Type B pancreatic cell (in vitro differentiated cells): ENCODE measurements around the gene SMIM44. TPM values are rescaled to one million over a fixed set of nuclear protein-coding genes. Genes with fewer than 3 reads are reported as not detected.
"Not testable (repeated sequence)": the region's sequence is repeated elsewhere in the genome, so short reads cannot be mapped to it uniquely, and the experiment has no call there.

Experiments
- DNase-seq: peaks from one replicate; pipeline ENCODE4 v3.0.0; 2021; ENCODE audit warnings: mixed read lengths; ENCODE audit not compliant: unreplicated experiment; ENCODE audit errors: extremely low spot score
- H3K27ac Mint-ChIP-seq: 2 replicates; pipeline ENCODE4 v1.8.0; 2021; ENCODE audit warnings: mild to moderate bottlenecking, mixed read lengths
- H3K27me3 Mint-ChIP-seq: 2 replicates; pipeline ENCODE4 v1.8.0; 2021; ENCODE audit warnings: mixed read lengths
- H3K36me3 Mint-ChIP-seq: 2 replicates; pipeline ENCODE4 v1.8.0; 2021; ENCODE audit warnings: mixed read lengths
- H3K4me1 Mint-ChIP-seq: one replicate; pipeline ENCODE4 v1.8.0; 2021; ENCODE audit warnings: mixed read lengths; ENCODE audit not compliant: unreplicated experiment
- H3K4me3 Mint-ChIP-seq: 2 replicates; pipeline ENCODE4 v1.8.0; 2021; ENCODE audit warnings: mild to moderate bottlenecking, mixed read lengths
- H3K9me3 Mint-ChIP-seq: 2 replicates; pipeline ENCODE4 v1.8.0; 2021; ENCODE audit warnings: mixed read lengths
- CTCF ChIP-seq: fragments of 200-600 bp; sonication (generic); conservative IDR thresholded peaks from 2 replicates; pipeline ENCODE4 v1.5.0; 2021; ENCODE audit warnings: antibody characterized with exemption, mild to moderate bottlenecking
- total RNA-seq: library from RNA; stranded (reverse); gene quantifications from 2 replicates; pipeline ENCODE4 v1.2.1, GENCODE V29; 2021; ENCODE audit warnings: low replicate concordance

The SMIM44 gene
- total RNA-seq, 1 donor from 2014 or later = not detected

- Mint-ChIP-seq H3K9me3 (no peaks in the 10 kb centered on the region), H3K4me1 (peaks cover 8% of the 10 kb centered on the region), H3K27ac (no peak overlapping the region), H3K36me3 (peaks cover 3% of the 10 kb centered on the region), H3K27me3 (no peaks in the 10 kb centered on the region), H3K4me3 (no peak overlapping the region)
- DNase-seq = no peak
- no peak for TF ChIP-seq CTCF
Measured at GRCh38 chr19:3511506-3512251, 28.4 kb upstream of the SMIM44 start.

GRCh38 chr19:3510727-3511126 lies 27.5 kb upstream of the SMIM44 start:
- H3K4me1 Mint-ChIP-seq = peaks cover 10% of the 10 kb centered on the region
- H3K36me3 Mint-ChIP-seq = peaks cover 3% of the 10 kb centered on the region
- no peak overlapping the region for H3K4me3 Mint-ChIP-seq
- no peak for TF ChIP-seq CTCF
- no peaks in the 10 kb centered on the region for H3K9me3 Mint-ChIP-seq
- no peaks in the 10 kb centered on the region for H3K27me3 Mint-ChIP-seq
- DNase-seq = no peak
- no peak overlapping the region for H3K27ac Mint-ChIP-seq

- H3K9me3 Mint-ChIP-seq = no peaks in the 10 kb centered on the region
- TF ChIP-seq CTCF = no peak
- H3K4me1 Mint-ChIP-seq = peaks cover 17% of the 10 kb centered on the region
- no peaks in the 10 kb centered on the region for H3K27me3 Mint-ChIP-seq
- H3K4me3 Mint-ChIP-seq = peak overlapping the region; percentile 79
- DNase-seq = no peak
- H3K27ac Mint-ChIP-seq = peak overlapping the region; percentile 73
- peaks cover 3% of the 10 kb centered on the region for H3K36me3 Mint-ChIP-seq
Measured at GRCh38 chr19:3509566-3509989, 26.3 kb upstream of the SMIM44 start.

- Mint-ChIP-seq H3K27ac (peak overlapping the region; percentile 73), H3K4me3 (peak overlapping the region; percentile 95), H3K27me3 (no peaks in the 10 kb centered on the region)
Measured at GRCh38 chr19:3508771-3509535, 25.7 kb upstream of the SMIM44 start.

GRCh38 chr19:3508121-3508661 lies 24.9 kb upstream of the SMIM44 start:
- peak overlapping the region; percentile 95 for H3K4me3 Mint-ChIP-seq
- not testable (repeated sequence) for H3K36me3 Mint-ChIP-seq, H3K27me3 Mint-ChIP-seq, H3K27ac Mint-ChIP-seq, H3K9me3 Mint-ChIP-seq, DNase-seq
- peaks cover 18% of the 10 kb centered on the region for H3K4me1 Mint-ChIP-seq

More at GRCh38 chr19:3508771-3509535, 25.7 kb upstream of the SMIM44 start:
- peaks cover 3% of the 10 kb centered on the region for H3K36me3 Mint-ChIP-seq
- peaks cover 18% of the 10 kb centered on the region for H3K4me1 Mint-ChIP-seq
- no peak for DNase-seq
- H3K9me3 Mint-ChIP-seq = no peaks in the 10 kb centered on the region
- no peak for TF ChIP-seq CTCF
